Left lung (tissue), 10 donors: ENCODE measurements around the gene PTPRN2. TPM values are rescaled to one million over a fixed set of nuclear protein-coding genes. Genes with fewer than 3 reads are reported as not detected.
A peak's percentile ranks its signal among the peaks of the same experiment; 100 is the strongest.

ENCODE experiments used
- ATAC-seq: fragments of 200-7000 bp; cut with Tn5 transposase; one replicate; pipeline ENCODE4 v1.9.1; 2020; ENCODE audit warnings: moderate library complexity
- DNase-seq, 4 donors: peaks; one replicate each; pipeline ENCODE4 v3.0.0-alpha.2; 2013 to 2020
- H3K27ac ChIP-seq, 2 donors: fragments of 200-600 bp; sonication (generic) in 1 of 2; one replicate each; pipeline versions ENCODE4 v1.5.0 to v1.8.0; 2020 to 2021
- H3K27me3 ChIP-seq, 2 donors: fragments of 200-600 bp; sonication (generic) in 1 of 2; one replicate each; pipeline versions ENCODE4 v1.5.0 to v1.8.0; 2020 to 2021
- H3K36me3 ChIP-seq, 2 donors: fragments of 200-600 bp; sonication (generic) in 1 of 2; one replicate each; pipeline versions ENCODE4 v1.5.0 to v1.8.0; 2020 to 2021
- H3K4me1 ChIP-seq, 2 donors: fragments of 200-600 bp; one replicate each; pipeline ENCODE4 v1.8.0; 2021
- H3K4me3 ChIP-seq, 2 donors: fragments of 200-600 bp; sonication (generic) in 1 of 2; one replicate each; pipeline versions ENCODE4 v1.5.0 to v1.8.0; 2020 to 2021; ENCODE audit warnings: mild to moderate bottlenecking in 1 of 2
- H3K9me3 ChIP-seq, 2 donors: fragments of 200-600 bp; sonication (generic) in 1 of 2; one replicate each; pipeline versions ENCODE4 v1.5.0 to v1.8.0; 2020 to 2021
- CTCF ChIP-seq, 2 donors: fragments of 200-600 bp; sonication (generic) in 1 of 2; IDR thresholded peaks; one replicate each; pipeline versions ENCODE4 v1.5.0 to v1.8.0; 2021; ENCODE audit warnings: antibody characterized with exemption in 2 of 2
- intact Hi-C, 2 donors: fragments of 100-400 bp; cut with DNase I; formaldehyde crosslinking; loops; one replicate each; pipeline versions ENCODE4 v1.11.2 to v1.14.2; 2022
- polyA plus RNA-seq, 6 donors: library from polyadenylated mRNA; unstranded; fragments of 120-200 nt; gene quantifications; one replicate each; pipeline ENCODE4 v1.2.1, GENCODE V29; 2013; ENCODE audit not compliant: insufficient read length in 6 of 6
- total RNA-seq, 2 donors: library from RNA; stranded (reverse); fragmentation: NEBNext Ultra II Directional; extraction: Animal tissue kit (Norgen Biotek cat#: 25700); gene quantifications; one replicate each; pipeline ENCODE4 v1.2.1, GENCODE V29; 2021
- donor health status: DM: no; HTN: yes; CAD: no.
- donor health status: DM: no; HTN: no; CAD: no.

Gene PTPRN2
- total and polyA plus RNA-seq, 8 donors, result 4.0 to 7.8 (median 6.8) TPM

- Histone ChIP-seq H3K27me3 (no peaks in the 10 kb centered on the region), H3K27ac (no peak overlapping the region), H3K4me3 (no peak overlapping the region), H3K4me1 (no peaks in the 10 kb centered on the region), H3K9me3 (peaks cover 0 to 48% of the 10 kb centered on the region in 2 donors), H3K36me3 (no peaks in the 10 kb centered on the region)
- no peak for DNase-seq
- intact Hi-C loops, result no loop called here
- no peak for TF ChIP-seq CTCF (IDR thresholded peaks at IDR 0.05)
- no peak for ATAC-seq
Observed at GRCh38 chr7:157970744-157971143, 616.9 kb downstream of the PTPRN2 start.

GRCh38 chr7:157969995-157970394 lies 617.6 kb downstream of the PTPRN2 start:
- intact Hi-C loops, result no loop called here
- peaks cover 0 to 41% of the 10 kb centered on the region in 2 donors for H3K9me3 ChIP-seq
- no peak overlapping the region for H3K4me3 ChIP-seq
- DNase-seq (peak in 1 of 4 donors; percentile 3), ATAC-seq (no peak)
- H3K4me1 ChIP-seq, result no peaks in the 10 kb centered on the region
- no peak for TF ChIP-seq CTCF (IDR thresholded peaks at IDR 0.05)
- no peaks in the 10 kb centered on the region for H3K36me3 ChIP-seq
- no peak overlapping the region for H3K27ac ChIP-seq
- no peaks in the 10 kb centered on the region for H3K27me3 ChIP-seq

GRCh38 chr7:157966490-157966889 lies 621.1 kb downstream of the PTPRN2 start:
- no peak overlapping the region for H3K4me3 ChIP-seq
- DNase-seq (no peak), ATAC-seq (no peak)
- peaks cover 0 to 20% of the 10 kb centered on the region in 2 donors for H3K27me3 ChIP-seq
- no peak overlapping the region for H3K27ac ChIP-seq
- TF ChIP-seq CTCF (IDR thresholded peaks at IDR 0.05), result no peak
- peaks cover 0 to 14% of the 10 kb centered on the region in 2 donors for H3K9me3 ChIP-seq
- no peaks in the 10 kb centered on the region for H3K36me3 ChIP-seq
- H3K4me1 ChIP-seq, result no peaks in the 10 kb centered on the region
- intact Hi-C loops, result no loop called here

- no peak overlapping the region for H3K27ac ChIP-seq
- H3K27me3 ChIP-seq, result peaks cover 0 to 31% of the 10 kb centered on the region in 2 donors
- H3K4me1 ChIP-seq, result no peaks in the 10 kb centered on the region
- intact Hi-C loops, result no loop called here
- ATAC-seq (no peak), DNase-seq (no peak)
- no peaks in the 10 kb centered on the region for H3K36me3 ChIP-seq
- no peak for TF ChIP-seq CTCF (IDR thresholded peaks at IDR 0.05)
- H3K9me3 ChIP-seq, result peaks cover 0 to 1% of the 10 kb centered on the region in 2 donors
- no peak overlapping the region for H3K4me3 ChIP-seq
Observed at GRCh38 chr7:157964521-157964920, 623.1 kb downstream of the PTPRN2 start.

- DNase-seq, result no peak
- H3K4me3 ChIP-seq, result no peak overlapping the region
- no peak for ATAC-seq
- H3K4me1 ChIP-seq, result no peaks in the 10 kb centered on the region
- intact Hi-C loops, result no loop called here
- no peaks in the 10 kb centered on the region for H3K36me3 ChIP-seq
- no peak for TF ChIP-seq CTCF (IDR thresholded peaks at IDR 0.05)
- H3K27ac ChIP-seq, result no peak overlapping the region
- no peaks in the 10 kb centered on the region for H3K9me3 ChIP-seq
- peaks cover 0 to 31% of the 10 kb centered on the region in 2 donors for H3K27me3 ChIP-seq
Observed at GRCh38 chr7:157964016-157964415, 623.6 kb downstream of the PTPRN2 start.
